ENCODE data around the gene LYSET. TPM values are rescaled to one million over a fixed set of nuclear protein-coding genes. Genes with fewer than 3 reads are reported as not detected.
A peak's percentile ranks its signal among the peaks of the same experiment; 100 is the strongest.

LYSET gene
- total and polyA plus RNA-seq, 9 of the 15 experiments (the other 6 are each of a cell fraction or from before 2014, with no cell fraction given) = 7.6 to 36.6 (median 15.9) TPM

DNA sequence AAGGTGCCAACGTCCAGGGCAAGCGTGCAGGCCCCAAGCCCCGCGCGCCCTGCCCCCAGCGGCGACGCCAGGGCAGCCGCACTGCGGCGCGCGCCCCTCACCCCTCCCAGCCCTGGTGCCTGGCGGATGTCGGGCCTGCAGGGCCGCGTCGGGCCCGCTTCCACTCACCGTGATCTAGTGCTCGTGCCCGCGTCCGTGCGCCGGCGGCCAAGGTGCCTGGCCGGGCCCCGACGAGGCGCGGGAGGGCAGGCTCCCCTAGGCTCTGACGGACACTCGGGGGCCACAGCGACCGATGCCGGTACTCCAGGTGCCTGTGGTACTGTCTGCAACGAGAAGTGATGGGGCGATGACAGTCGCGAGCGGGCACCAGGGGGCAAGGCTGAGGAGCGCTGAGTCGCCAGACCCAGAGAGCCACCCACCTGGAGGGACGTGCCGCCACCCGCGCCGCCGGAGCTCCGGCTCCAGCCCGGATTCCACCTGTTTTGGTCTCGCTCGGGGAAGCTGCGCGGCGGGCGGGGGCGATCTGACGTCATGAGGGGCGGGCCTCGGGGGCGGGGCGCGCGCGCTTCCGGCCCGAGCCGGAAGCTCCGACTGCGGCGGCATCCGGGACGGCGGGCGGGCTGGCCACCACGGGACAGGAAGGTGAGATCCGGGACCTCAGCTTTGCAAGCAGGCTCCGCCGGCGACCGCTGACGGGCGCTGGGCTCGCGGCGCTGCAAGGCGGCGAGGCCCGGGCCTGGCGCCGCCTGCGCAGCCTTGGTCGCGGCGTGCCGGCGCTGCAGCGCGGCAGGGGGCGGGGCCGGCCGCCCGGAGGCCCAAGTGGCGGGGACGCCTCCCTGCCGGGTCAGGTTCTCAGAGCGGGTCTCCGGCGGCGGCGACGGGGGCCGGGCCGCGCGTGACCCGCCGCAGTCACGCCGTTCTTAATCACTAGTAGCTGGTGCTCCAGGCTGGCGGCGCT is at the start of gene LYSET, which contains the start of gene MOAP1 (continued):
- peak; percentile 80 to 81 for TF ChIP-seq MAZ (CRISPR knock-in tag; conservative IDR thresholded peaks at IDR 0.05 in 1 of 2, IDR thresholded peaks at IDR 0.05 in 1 of 2)
- TF ChIP-seq CREM (IDR thresholded peaks at IDR 0.05; ENCODE audit: low read depth) = peak; percentile 87
- peak; percentile 34 for TF ChIP-seq TAF1 (IDR thresholded peaks at IDR 0.05; ENCODE audit: control insufficient read depth, extremely low read depth, insufficient read depth, low read length, severe bottlenecking)
- no peak for TF ChIP-seq NEUROD1 (IDR thresholded peaks at IDR 0.05; ENCODE audit: borderline replicate concordance, low read depth, low read length, partially characterized antibody)
- TF ChIP-seq RNF2 (IDR thresholded peaks at IDR 0.05) = no peak
- TF ChIP-seq HIVEP1 (CRISPR knock-in tag; IDR thresholded peaks at IDR 0.05) = no peak
- TF ChIP-seq ILF3 (IDR thresholded peaks at IDR 0.05; ENCODE audit: borderline replicate concordance) = no peak
- TF ChIP-seq, protein P1, sequence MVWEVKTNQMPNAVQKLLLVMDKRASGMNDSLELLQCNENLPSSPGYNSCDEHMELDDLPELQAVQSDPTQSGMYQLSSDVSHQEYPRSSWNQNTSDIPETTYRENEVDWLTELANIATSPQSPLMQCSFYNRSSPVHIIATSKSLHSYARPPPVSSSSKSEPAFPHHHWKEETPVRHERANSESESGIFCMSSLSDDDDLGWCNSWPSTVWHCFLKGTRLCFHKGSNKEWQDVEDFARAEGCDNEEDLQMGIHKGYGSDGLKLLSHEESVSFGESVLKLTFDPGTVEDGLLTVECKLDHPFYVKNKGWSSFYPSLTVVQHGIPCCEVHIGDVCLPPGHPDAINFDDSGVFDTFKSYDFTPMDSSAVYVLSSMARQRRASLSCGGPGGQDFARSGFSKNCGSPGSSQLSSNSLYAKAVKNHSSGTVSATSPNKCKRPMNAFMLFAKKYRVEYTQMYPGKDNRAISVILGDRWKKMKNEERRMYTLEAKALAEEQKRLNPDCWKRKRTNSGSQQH (CRISPR knock-in tag; IDR thresholded peaks at IDR 0.05) = no peak
- no peak for TF ChIP-seq ZNF76 (CRISPR knock-in tag; IDR thresholded peaks at IDR 0.05; ENCODE audit: borderline replicate concordance)
- no peak for TF ChIP-seq NFXL1 (CRISPR knock-in tag; IDR thresholded peaks at IDR 0.05)
- TF ChIP-seq YY1 (IDR thresholded peaks at IDR 0.05; ENCODE audit: borderline replicate concordance in 1 of 3, control insufficient read depth in 1 of 3, extremely low read depth in 1 of 3, insufficient read depth in 3 of 3, insufficient read length in 1 of 3, insufficient replicate concordance in 2 of 3, low read depth in 1 of 3, low read length in 2 of 3) = peak in 1 of 3 experiments; percentile 8
- TF ChIP-seq HMGN3 (IDR thresholded peaks at IDR 0.05; ENCODE audit: borderline replicate concordance, extremely low read depth, insufficient read length, low read depth, low read length) = no peak
- TF ChIP-seq ELF4 (CRISPR knock-in tag; IDR thresholded peaks at IDR 0.05) = no peak
- no peak for TF ChIP-seq SNIP1 (IDR thresholded peaks at IDR 0.05; ENCODE audit: low read depth)
- peak; percentile 76; the same call in 1 of the 2 replicates for TF ChIP-seq HNRNPL (IDR thresholded peaks at IDR 0.05; ENCODE audit: low read depth, low read length)
- TF ChIP-seq ZNF217 (CRISPR knock-in tag; IDR thresholded peaks at IDR 0.05) = no peak
- TF ChIP-seq, protein P2, sequence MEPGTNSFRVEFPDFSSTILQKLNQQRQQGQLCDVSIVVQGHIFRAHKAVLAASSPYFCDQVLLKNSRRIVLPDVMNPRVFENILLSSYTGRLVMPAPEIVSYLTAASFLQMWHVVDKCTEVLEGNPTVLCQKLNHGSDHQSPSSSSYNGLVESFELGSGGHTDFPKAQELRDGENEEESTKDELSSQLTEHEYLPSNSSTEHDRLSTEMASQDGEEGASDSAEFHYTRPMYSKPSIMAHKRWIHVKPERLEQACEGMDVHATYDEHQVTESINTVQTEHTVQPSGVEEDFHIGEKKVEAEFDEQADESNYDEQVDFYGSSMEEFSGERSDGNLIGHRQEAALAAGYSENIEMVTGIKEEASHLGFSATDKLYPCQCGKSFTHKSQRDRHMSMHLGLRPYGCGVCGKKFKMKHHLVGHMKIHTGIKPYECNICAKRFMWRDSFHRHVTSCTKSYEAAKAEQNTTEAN (CRISPR knock-in tag; IDR thresholded peaks at IDR 0.05) = no peak
- no peak for TF ChIP-seq NFATC3 (IDR thresholded peaks at IDR 0.05)
- TF ChIP-seq, protein P3, sequence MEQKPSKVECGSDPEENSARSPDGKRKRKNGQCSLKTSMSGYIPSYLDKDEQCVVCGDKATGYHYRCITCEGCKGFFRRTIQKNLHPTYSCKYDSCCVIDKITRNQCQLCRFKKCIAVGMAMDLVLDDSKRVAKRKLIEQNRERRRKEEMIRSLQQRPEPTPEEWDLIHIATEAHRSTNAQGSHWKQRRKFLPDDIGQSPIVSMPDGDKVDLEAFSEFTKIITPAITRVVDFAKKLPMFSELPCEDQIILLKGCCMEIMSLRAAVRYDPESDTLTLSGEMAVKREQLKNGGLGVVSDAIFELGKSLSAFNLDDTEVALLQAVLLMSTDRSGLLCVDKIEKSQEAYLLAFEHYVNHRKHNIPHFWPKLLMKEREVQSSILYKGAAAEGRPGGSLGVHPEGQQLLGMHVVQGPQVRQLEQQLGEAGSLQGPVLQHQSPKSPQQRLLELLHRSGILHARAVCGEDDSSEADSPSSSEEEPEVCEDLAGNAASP (IDR thresholded peaks at IDR 0.05) = no peak
- TF ChIP-seq, protein P4, sequence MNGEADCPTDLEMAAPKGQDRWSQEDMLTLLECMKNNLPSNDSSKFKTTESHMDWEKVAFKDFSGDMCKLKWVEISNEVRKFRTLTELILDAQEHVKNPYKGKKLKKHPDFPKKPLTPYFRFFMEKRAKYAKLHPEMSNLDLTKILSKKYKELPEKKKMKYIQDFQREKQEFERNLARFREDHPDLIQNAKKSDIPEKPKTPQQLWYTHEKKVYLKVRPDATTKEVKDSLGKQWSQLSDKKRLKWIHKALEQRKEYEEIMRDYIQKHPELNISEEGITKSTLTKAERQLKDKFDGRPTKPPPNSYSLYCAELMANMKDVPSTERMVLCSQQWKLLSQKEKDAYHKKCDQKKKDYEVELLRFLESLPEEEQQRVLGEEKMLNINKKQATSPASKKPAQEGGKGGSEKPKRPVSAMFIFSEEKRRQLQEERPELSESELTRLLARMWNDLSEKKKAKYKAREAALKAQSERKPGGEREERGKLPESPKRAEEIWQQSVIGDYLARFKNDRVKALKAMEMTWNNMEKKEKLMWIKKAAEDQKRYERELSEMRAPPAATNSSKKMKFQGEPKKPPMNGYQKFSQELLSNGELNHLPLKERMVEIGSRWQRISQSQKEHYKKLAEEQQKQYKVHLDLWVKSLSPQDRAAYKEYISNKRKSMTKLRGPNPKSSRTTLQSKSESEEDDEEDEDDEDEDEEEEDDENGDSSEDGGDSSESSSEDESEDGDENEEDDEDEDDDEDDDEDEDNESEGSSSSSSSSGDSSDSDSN (IDR thresholded peaks at IDR 0.05; ENCODE audit: borderline replicate concordance in 1 of 2, low read depth in 2 of 2, low read length in 2 of 2) = peak in 1 of 2 experiments; percentile 88; a peak in 2 of 4 replicates

Data from K562 (cell line).